ENCODE data around the gene TRIM38.

Gene TRIM38

GRCh38 chr6:25950297-25950696 is 12.3 kb upstream of the TRIM38 start:
- Histone ChIP-seq H3K9me3 (ENCODE audit: control extremely low read depth in 1 of 5, control insufficient read depth in 4 of 5, insufficient read depth in 2 of 5, low read depth in 1 of 5, low read length in 4 of 5) (no peaks in the 10 kb centered on the region), H3K27me3 (replicated peaks in 2 of 5; ENCODE audit: control insufficient read depth in 4 of 5, insufficient read depth in 5 of 5, low read length in 4 of 5) (no peaks in the 10 kb centered on the region), H3K36me3 (ENCODE audit: control insufficient read depth in 4 of 4, insufficient read depth in 4 of 4, low read length in 3 of 4) (no peaks in the 10 kb centered on the region), H3K27ac (ENCODE audit: insufficient read depth in 1 of 2, low read depth in 1 of 2, low read length in 2 of 2, poor library complexity in 1 of 2, severe bottlenecking in 2 of 2) (no peak overlapping the region), H3K4me1 (ENCODE audit: control extremely low read depth in 1 of 4, control insufficient read depth in 4 of 4, insufficient read depth in 4 of 4, low read length in 3 of 4) (peaks cover 0 to 2% (median 0%) of the 10 kb centered on the region in 4 experiments), H3K4me3 (ENCODE audit: control insufficient read depth in 1 of 7, extremely low read depth in 1 of 7, insufficient read depth in 4 of 7, low read depth in 2 of 7, low read length in 6 of 7) (no peak overlapping the region)
- no peak for DNase-seq
- CTCF ChIA-PET: interaction anchor here (1.1 kb wide), 1 partner anchor 12 kb away, joined by 3 read pairs; no protein-coding TSS in a partner anchor
- WGBS (ENCODE audit: insufficient coverage): 100% methylated on average over 4 of the region's 4 CpGs
- POLR2A ChIA-PET: no interaction called here

- no peak for DNase-seq
- H3K4me3 ChIP-seq (ENCODE audit: control insufficient read depth in 1 of 7, extremely low read depth in 1 of 7, insufficient read depth in 4 of 7, low read depth in 2 of 7, low read length in 6 of 7): no peak overlapping the region
- CTCF ChIA-PET: no interaction called here
- no peaks in the 10 kb centered on the region for H3K9me3 ChIP-seq (ENCODE audit: control extremely low read depth in 1 of 5, control insufficient read depth in 4 of 5, insufficient read depth in 2 of 5, low read depth in 1 of 5, low read length in 4 of 5)
- no peaks in the 10 kb centered on the region for H3K36me3 ChIP-seq (ENCODE audit: control insufficient read depth in 4 of 4, insufficient read depth in 4 of 4, low read length in 3 of 4)
- no peak overlapping the region for H3K27ac ChIP-seq (ENCODE audit: insufficient read depth in 1 of 2, low read depth in 1 of 2, low read length in 2 of 2, poor library complexity in 1 of 2, severe bottlenecking in 2 of 2)
- POLR2A ChIA-PET: no interaction called here
- H3K27me3 ChIP-seq (replicated peaks in 2 of 5; ENCODE audit: control insufficient read depth in 4 of 5, insufficient read depth in 5 of 5, low read length in 4 of 5): no peaks in the 10 kb centered on the region
- WGBS (ENCODE audit: insufficient coverage): 97% methylated on average over 7 of the region's 7 CpGs
- H3K4me1 ChIP-seq (ENCODE audit: control extremely low read depth in 1 of 4, control insufficient read depth in 4 of 4, insufficient read depth in 4 of 4, low read length in 3 of 4): peaks cover 0 to 2% (median 0%) of the 10 kb centered on the region in 4 experiments
Observed at GRCh38 chr6:25951296-25952032, 11.1 kb upstream of the TRIM38 start.

GRCh38 chr6:25952535-25952934 is 10.1 kb upstream of the TRIM38 start:
- Histone ChIP-seq H3K36me3 (ENCODE audit: control insufficient read depth in 4 of 4, insufficient read depth in 4 of 4, low read length in 3 of 4) (no peaks in the 10 kb centered on the region), H3K4me3 (ENCODE audit: control insufficient read depth in 1 of 7, extremely low read depth in 1 of 7, insufficient read depth in 4 of 7, low read depth in 2 of 7, low read length in 6 of 7) (no peak overlapping the region), H3K27me3 (replicated peaks in 2 of 5; ENCODE audit: control insufficient read depth in 4 of 5, insufficient read depth in 5 of 5, low read length in 4 of 5) (no peaks in the 10 kb centered on the region), H3K27ac (ENCODE audit: insufficient read depth in 1 of 2, low read depth in 1 of 2, low read length in 2 of 2, poor library complexity in 1 of 2, severe bottlenecking in 2 of 2) (no peak overlapping the region), H3K4me1 (ENCODE audit: control extremely low read depth in 1 of 4, control insufficient read depth in 4 of 4, insufficient read depth in 4 of 4, low read length in 3 of 4) (no peaks in the 10 kb centered on the region), H3K9me3 (ENCODE audit: control extremely low read depth in 1 of 5, control insufficient read depth in 4 of 5, insufficient read depth in 2 of 5, low read depth in 1 of 5, low read length in 4 of 5) (no peaks in the 10 kb centered on the region)
- ChIA-PET CTCF (interaction anchor here (0.8 kb wide), 1 partner anchor 28 kb away, joined by 4 read pairs; no protein-coding TSS in a partner anchor), POLR2A (no interaction called here)
- WGBS (ENCODE audit: insufficient coverage): 100% methylated on average over 1 of the region's 2 CpGs
- DNase-seq: no peak

- no peak for DNase-seq
- Histone ChIP-seq H3K27ac (ENCODE audit: insufficient read depth in 1 of 2, low read depth in 1 of 2, low read length in 2 of 2, poor library complexity in 1 of 2, severe bottlenecking in 2 of 2) (no peak overlapping the region), H3K36me3 (ENCODE audit: control insufficient read depth in 4 of 4, insufficient read depth in 4 of 4, low read length in 3 of 4) (no peaks in the 10 kb centered on the region), H3K9me3 (ENCODE audit: control extremely low read depth in 1 of 5, control insufficient read depth in 4 of 5, insufficient read depth in 2 of 5, low read depth in 1 of 5, low read length in 4 of 5) (peaks cover 0 to 1% (median 0%) of the 10 kb centered on the region in 5 experiments), H3K4me1 (ENCODE audit: control extremely low read depth in 1 of 4, control insufficient read depth in 4 of 4, insufficient read depth in 4 of 4, low read length in 3 of 4) (peaks cover 0 to 5% (median 3%) of the 10 kb centered on the region in 4 experiments), H3K4me3 (ENCODE audit: control insufficient read depth in 1 of 7, extremely low read depth in 1 of 7, insufficient read depth in 4 of 7, low read depth in 2 of 7, low read length in 6 of 7) (no peak overlapping the region), H3K27me3 (replicated peaks in 2 of 5; ENCODE audit: control insufficient read depth in 4 of 5, insufficient read depth in 5 of 5, low read length in 4 of 5) (no peaks in the 10 kb centered on the region)
- CTCF ChIA-PET: no interaction called here
- POLR2A ChIA-PET: no interaction called here
- WGBS (ENCODE audit: insufficient coverage): 83% methylated on average over 3 of the region's 3 CpGs
Observed at GRCh38 chr6:25953733-25954132, 8.9 kb upstream of the TRIM38 start.

DNA sequence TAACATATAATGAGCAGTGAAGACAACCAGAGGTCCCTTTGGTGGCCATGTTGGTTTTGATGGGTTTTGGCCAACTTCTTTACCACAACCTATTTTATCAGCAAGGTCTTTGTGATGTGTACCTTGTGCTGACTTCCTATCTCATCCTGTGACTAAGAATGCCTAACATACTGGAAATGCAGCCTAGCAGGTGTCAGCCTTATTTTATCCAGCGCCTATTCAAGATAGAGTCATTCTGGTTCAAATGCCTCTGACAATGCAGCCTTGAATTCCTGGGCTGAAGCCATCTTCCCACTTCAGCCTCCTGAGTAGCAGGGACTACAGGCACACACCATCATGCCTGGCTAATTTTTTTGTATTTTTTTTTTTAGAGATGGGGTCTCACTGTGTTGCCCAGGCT is 7.8 kb upstream of the TRIM38 start:
- ChIA-PET CTCF (no interaction called here), POLR2A (no interaction called here)
- Histone ChIP-seq H3K36me3 (ENCODE audit: control insufficient read depth in 4 of 4, insufficient read depth in 4 of 4, low read length in 3 of 4) (no peaks in the 10 kb centered on the region), H3K4me3 (ENCODE audit: control insufficient read depth in 1 of 7, extremely low read depth in 1 of 7, insufficient read depth in 4 of 7, low read depth in 2 of 7, low read length in 6 of 7) (no peak overlapping the region), H3K27me3 (replicated peaks in 2 of 5; ENCODE audit: control insufficient read depth in 4 of 5, insufficient read depth in 5 of 5, low read length in 4 of 5) (no peaks in the 10 kb centered on the region), H3K27ac (ENCODE audit: insufficient read depth in 1 of 2, low read depth in 1 of 2, low read length in 2 of 2, poor library complexity in 1 of 2, severe bottlenecking in 2 of 2) (no peak overlapping the region), H3K4me1 (ENCODE audit: control extremely low read depth in 1 of 4, control insufficient read depth in 4 of 4, insufficient read depth in 4 of 4, low read length in 3 of 4) (peaks cover 0 to 8% (median 5%) of the 10 kb centered on the region in 4 experiments), H3K9me3 (ENCODE audit: control extremely low read depth in 1 of 5, control insufficient read depth in 4 of 5, insufficient read depth in 2 of 5, low read depth in 1 of 5, low read length in 4 of 5) (peaks cover 0 to 4% (median 2%) of the 10 kb centered on the region in 5 experiments)
- DNase-seq: no peak
- WGBS (ENCODE audit: insufficient coverage): 100% methylated on average over 1 of the region's 1 CpG

GRCh38 chr6:25956226-25956625 is 6.4 kb upstream of the TRIM38 start:
- H3K27me3 ChIP-seq (replicated peaks in 2 of 5; ENCODE audit: control insufficient read depth in 4 of 5, insufficient read depth in 5 of 5, low read length in 4 of 5): no peaks in the 10 kb centered on the region
- H3K4me3 ChIP-seq (ENCODE audit: control insufficient read depth in 1 of 7, extremely low read depth in 1 of 7, insufficient read depth in 4 of 7, low read depth in 2 of 7, low read length in 6 of 7): no peak overlapping the region
- ChIA-PET POLR2A (no interaction called here), CTCF (interaction anchor here (1.8 kb wide), 1 partner anchor 12 kb away, joined by 4 read pairs; no protein-coding TSS in a partner anchor)
- peaks cover 0 to 12% (median 10%) of the 10 kb centered on the region in 4 experiments for H3K4me1 ChIP-seq (ENCODE audit: control extremely low read depth in 1 of 4, control insufficient read depth in 4 of 4, insufficient read depth in 4 of 4, low read length in 3 of 4)
- no peak for DNase-seq
- peaks cover 0 to 4% (median 2%) of the 10 kb centered on the region in 5 experiments for H3K9me3 ChIP-seq (ENCODE audit: control extremely low read depth in 1 of 5, control insufficient read depth in 4 of 5, insufficient read depth in 2 of 5, low read depth in 1 of 5, low read length in 4 of 5)
- H3K27ac ChIP-seq (ENCODE audit: insufficient read depth in 1 of 2, low read depth in 1 of 2, low read length in 2 of 2, poor library complexity in 1 of 2, severe bottlenecking in 2 of 2): no peak overlapping the region
- no peaks in the 10 kb centered on the region for H3K36me3 ChIP-seq (ENCODE audit: control insufficient read depth in 4 of 4, insufficient read depth in 4 of 4, low read length in 3 of 4)
- 92% methylated on average over 2 of the region's 3 CpGs for WGBS (ENCODE audit: insufficient coverage)

- peaks cover 17 to 33% (median 29%) of the 10 kb centered on the region in 4 experiments for H3K4me1 ChIP-seq (ENCODE audit: control extremely low read depth in 1 of 4, control insufficient read depth in 4 of 4, insufficient read depth in 4 of 4, low read length in 3 of 4)
- peaks cover 0 to 4% (median 2%) of the 10 kb centered on the region in 5 experiments for H3K9me3 ChIP-seq (ENCODE audit: control extremely low read depth in 1 of 5, control insufficient read depth in 4 of 5, insufficient read depth in 2 of 5, low read depth in 1 of 5, low read length in 4 of 5)
- POLR2A ChIA-PET: no interaction called here
- peak overlapping the region in 1 of 7 experiments; percentile 19 for H3K4me3 ChIP-seq (ENCODE audit: control insufficient read depth in 1 of 7, extremely low read depth in 1 of 7, insufficient read depth in 4 of 7, low read depth in 2 of 7, low read length in 6 of 7)
- 74% methylated on average over 3 of the region's 3 CpGs for WGBS (ENCODE audit: insufficient coverage)
- no peak overlapping the region for H3K27ac ChIP-seq (ENCODE audit: insufficient read depth in 1 of 2, low read depth in 1 of 2, low read length in 2 of 2, poor library complexity in 1 of 2, severe bottlenecking in 2 of 2)
- CTCF ChIA-PET: interaction anchor here (1.0 to 1.7 kb wide), 4 partner anchors 10 to 242 kb away, joined by 3 to 9 read pairs (median 3); no protein-coding TSS in a partner anchor
- no peaks in the 10 kb centered on the region for H3K27me3 ChIP-seq (replicated peaks in 2 of 5; ENCODE audit: control insufficient read depth in 4 of 5, insufficient read depth in 5 of 5, low read length in 4 of 5)
- H3K36me3 ChIP-seq (ENCODE audit: control insufficient read depth in 4 of 4, insufficient read depth in 4 of 4, low read length in 3 of 4): no peaks in the 10 kb centered on the region
- DNase-seq: peak; percentile 44 to 86 (median 67)
Observed at GRCh38 chr6:25958700-25959162, 3.9 kb upstream of the TRIM38 start.

Measured in common myeloid progenitor, CD34-positive (primary cell).